GM12878 (cell line): ENCODE data around the gene FAM216A. TPM values are rescaled to one million over a fixed set of nuclear protein-coding genes. Genes with fewer than 3 reads are reported as not detected.

Experiments
- ATAC-seq: fragments of 200-7000 bp; cut with Tn5 transposase; 3 replicates; pipeline ENCODE4 v1.9.1; 2020; ENCODE audit warnings: mild to moderate bottlenecking, moderate library complexity
- BruUV-seq: library from RNA; stranded (reverse); fragments of 400-500 nt; replicated peaks from 2 replicates; lab custom pipeline; 2021; lab: Mats Ljungman, UMichigan
- CTCF ChIA-PET: fragments of 300-600 bp; sonication (Branson Sonifier 250); formaldehyde crosslinking; extraction: SDS; loops from one replicate; lab custom pipeline; 2021; ENCODE audit warnings: inconsistent platforms; lab: Yijun Ruan, JAX
- POLR2A ChIA-PET: fragments of 350-600 bp; formaldehyde crosslinking; extraction: SDS; loops from one replicate; lab custom pipeline; 2021; ENCODE audit warnings: inconsistent platforms; lab: Charles Lee
- RAD21 ChIA-PET: fragments of 300-600 bp; sonication (Branson Sonifier 250); formaldehyde crosslinking; loops from one replicate; lab custom pipeline; 2023; ENCODE audit warnings: antibody characterized with exemption; ENCODE audit not compliant: unreplicated experiment; lab: Charles Lee
- SMC1A ChIA-PET: fragments of 300-600 bp; sonication (Branson Sonifier 250); formaldehyde crosslinking; loops from one replicate; lab custom pipeline; 2023; ENCODE audit not compliant: unreplicated experiment, uncharacterized antibody; lab: Charles Lee
- DNase-seq: peaks from one replicate; pipeline ENCODE4 v3.0.0-alpha.2; 2011; ENCODE audit warnings: low read depth, low spot score
- FAIRE-seq: peaks from 3 replicates; lab custom pipeline; 2011; peaks lifted over from hg19 to GRCh38; lab: Jason Lieb, UNC
- H2AFZ ChIP-seq: 2 replicates; pipeline ENCODE4 v1.6.0; 2011; ENCODE audit warnings: low read depth, low read length, control low read depth; ENCODE audit not compliant: control insufficient read depth
- H3K27ac ChIP-seq: 2 replicates; pipeline ENCODE4 v1.5.1; 2011; ENCODE audit warnings: control low read depth; ENCODE audit not compliant: control insufficient read depth, insufficient read depth
- H3K27me3 ChIP-seq, 2 experiments: replicated peaks in 1 of 2; 2 replicates each; pipeline versions ENCODE4 v1.6.0 to v1.6.1; 2011; ENCODE audit warnings: low read length in 1 of 2; ENCODE audit not compliant: control insufficient read depth in 2 of 2, insufficient read depth in 2 of 2
- H3K36me3 ChIP-seq, 2 experiments: 2 replicates each; pipeline ENCODE4 v1.5.1; 2011; ENCODE audit warnings: low read length in 1 of 2; ENCODE audit not compliant: control insufficient read depth in 2 of 2, insufficient read depth in 2 of 2
- H3K4me1 ChIP-seq: 2 replicates; pipeline ENCODE4 v1.6.1; 2011; ENCODE audit warnings: mild to moderate bottlenecking, low read length, moderate library complexity, mixed read lengths; ENCODE audit not compliant: control insufficient read depth, insufficient read depth
- H3K4me2 ChIP-seq: 2 replicates; pipeline ENCODE4 v1.6.0; 2011; ENCODE audit warnings: control low read depth; ENCODE audit not compliant: control insufficient read depth, insufficient read depth
- H3K4me3 ChIP-seq: fragments of 200-600 bp; sonication (generic); 2 replicates; pipeline ENCODE4 v1.5.1; 2016
- H3K79me2 ChIP-seq: 2 replicates; pipeline ENCODE4 v1.6.0; 2011; ENCODE audit warnings: low read length; ENCODE audit not compliant: control insufficient read depth, insufficient read depth
- H3K9ac ChIP-seq: 2 replicates; pipeline ENCODE4 v1.8.0; 2011; ENCODE audit warnings: low read length, control low read depth, mixed read lengths; ENCODE audit not compliant: control insufficient read depth, insufficient read depth
- H3K9me3 ChIP-seq: replicated peaks from 3 replicates; pipeline ENCODE4 v1.5.1; 2011; ENCODE audit warnings: mild to moderate bottlenecking, low read length; ENCODE audit not compliant: control insufficient read depth, insufficient read depth
- H4K20me1 ChIP-seq: 2 replicates; pipeline ENCODE4 v1.6.0; 2011; ENCODE audit not compliant: control insufficient read depth, insufficient read depth
- JUNB ChIP-seq: IDR thresholded peaks from 2 replicates; pipeline ENCODE4 v1.6.1; 2016; ENCODE audit warnings: antibody characterized with exemption, mild to moderate bottlenecking
- NR2F1 ChIP-seq: fragments of 450-650 bp; conservative IDR thresholded peaks from 2 replicates; pipeline ENCODE4 v1.6.1; 2017; ENCODE audit warnings: mild to moderate bottlenecking
- RUNX3 ChIP-seq: IDR thresholded peaks from 2 replicates; pipeline ENCODE4 v1.6.1; 2012; ENCODE audit warnings: low read length, inconsistent platforms
- USF1 ChIP-seq: IDR thresholded peaks from 2 replicates; pipeline ENCODE4 v1.6.1; 2011; ENCODE audit warnings: borderline replicate concordance, low read depth, mild to moderate bottlenecking, moderate library complexity, mixed read lengths, low read length; ENCODE audit not compliant: insufficient read depth; ENCODE audit errors: extremely low read length
- WGBS: methylation state at CpG from one replicate; pipeline ENCODE4 v1.1.6; 2016; ENCODE audit warnings: low lambda C conversion rate; ENCODE audit not compliant: insufficient replicate concordance, insufficient coverage; ENCODE audit errors: missing lambda C conversion rate; 5-methylcytosine and 5-hydroxymethylcytosine counted together
- in situ Hi-C: fragments of 300-500 bp; cut with MboI; formaldehyde crosslinking; loops from 9 replicates; pipeline ENCODE4 v1.14.3; 2018; ENCODE audit warnings: mixed read lengths
- intact Hi-C: fragments of 100-400 bp; cut with micrococcal nuclease; formaldehyde crosslinking; loops from one replicate; pipeline ENCODE4 v1.14.2; 2022; ENCODE audit not compliant: unreplicated experiment
- polyA plus RNA-seq, 11 experiments: library from polyadenylated mRNA; depleted of rRNA in 4 of 11; unstranded in 6 of 11; stranded (reverse) in 5 of 11; fragments of >200 nt; fragmentation: Nextera tagmentation in 4 of 11; fragmentation: Illumina TruSeq in 1 of 11; extraction: Ambion mirVana in 4 of 11; extraction: Trizol in 1 of 11; gene quantifications; 1 replicate in 1 of 11; 2 replicates in 10 of 11; pipeline versions ENCODE4 v1.2.1 to v1.2.3, GENCODE V29; 2011 to 2016; ENCODE audit warnings: inconsistent platforms in 2 of 11, missing spikeins in 2 of 11, low read depth in 1 of 11
- total RNA-seq, 4 experiments: library from RNA; depleted of rRNA in 3 of 4; stranded (reverse); fragments of >200 nt in 3 of 4; fragmentation: Illumina TruSeq in 1 of 4; extraction: Trizol in 1 of 4; gene quantifications; 2 replicates each; pipeline versions ENCODE4 v1.2.1 to v1.2.3, GENCODE V29; 2013 to 2021

Gene FAM216A
- total and polyA plus RNA-seq, 10 of the 15 experiments (the other 5 are each of a cell fraction or from before 2014, with no cell fraction given): 15.0 to 48.3 (median 35.0) TPM

DNA sequence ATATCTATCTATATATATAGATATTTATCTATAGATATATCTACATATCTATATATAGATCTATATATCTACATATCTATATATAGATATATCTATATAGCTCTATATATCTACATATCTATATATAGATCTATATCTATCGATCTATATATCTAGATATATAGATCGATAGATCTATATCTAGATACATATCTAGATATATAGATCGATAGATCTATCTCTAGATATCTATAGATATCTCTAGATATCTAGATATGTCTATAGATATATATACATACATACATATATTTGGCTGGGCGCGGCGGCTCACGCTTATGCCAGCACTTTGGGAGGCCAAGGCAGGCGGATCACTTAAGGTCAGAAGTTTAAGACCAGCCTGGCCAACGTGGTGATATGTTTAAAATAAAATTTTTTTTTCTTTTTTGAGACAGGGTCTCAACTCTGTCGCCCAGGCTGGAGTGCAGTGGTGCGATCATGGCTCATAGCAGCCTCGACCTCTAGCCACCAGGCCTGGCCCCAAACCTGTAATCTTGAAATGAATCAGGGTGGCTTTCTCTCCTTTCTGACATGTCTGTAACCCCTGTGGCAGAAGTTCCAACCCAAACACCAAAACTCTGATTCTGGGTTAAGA, 36.6 kb upstream of the FAM216A start:
- CTCF ChIA-PET: interaction anchor here (0.6 to 2.4 kb wide), 57 partner anchors 8 to 579 kb away, joined by 3 to 59 read pairs (median 5); partner anchors contain the start of genes ANAPC7, ARPC3, ATP2A2 and FAM216A

More for the DNA sequence above, 36.6 kb upstream of the FAM216A start:
- Histone ChIP-seq H4K20me1 (no peaks in the 10 kb centered on the region), H3K4me1 (peaks cover 5% of the 10 kb centered on the region), H2AFZ (peak overlapping the region; percentile 60), H3K27me3 (no peaks in the 10 kb centered on the region), H3K79me2 (no peaks in the 10 kb centered on the region), H3K4me3 (no peak overlapping the region), H3K9ac (no peak overlapping the region), H3K9me3 (no peaks in the 10 kb centered on the region), H3K4me2 (no peak overlapping the region), H3K36me3 (peaks cover 0 to 9% of the 10 kb centered on the region in 2 experiments; a peak in 1 of 4 replicates), H3K27ac (no peak overlapping the region)
- intact Hi-C loops (loop anchor here (1.0 kb wide), 2 partner anchors 77 to 332 kb away; no protein-coding TSS in a partner anchor), in situ Hi-C loops (loop anchor here (5.0 kb wide), 1 partner anchor 330 kb away; no protein-coding TSS in a partner anchor)
- ChIA-PET RAD21 (interaction anchor here (0.7 to 2.1 kb wide), 42 partner anchors 12 to 578 kb away, joined by 3 to 34 read pairs (median 4); partner anchors contain the start of genes ARPC3, ATP2A2, FAM216A and GPN3), POLR2A (interaction anchor here (0.6 to 1.3 kb wide), 8 partner anchors 18 to 738 kb away, joined by 3 to 8 read pairs (median 4); partner anchors contain the start of genes ARPC3, RAD9B and VPS29), SMC1A (interaction anchor here (0.6 to 2.6 kb wide), 38 partner anchors 9 to 395 kb away, joined by 3 to 28 read pairs (median 4); partner anchors contain the start of gene ARPC3)
- FAIRE-seq (peak; percentile 27), ATAC-seq (peak; percentile 38; the same call in 1 of the 3 replicates), DNase-seq (no peak)
- TF ChIP-seq USF1 (no peak), RUNX3 (peak; percentile 31; the same call in 1 of the 2 replicates), JUNB (peak; percentile 53; the same call in 1 of the 2 replicates), NR2F1 (0 out of 2 replicates have a peak, but pooled peaks have one; percentile 26)
- BruUV-seq: no TSS peak
- 42% methylated on average over 12 of the region's 12 CpGs for WGBS
